Glutamatergic neuron (in vitro differentiated cells): ENCODE results near the gene KCNAB2. TPM values are rescaled to one million over a fixed set of nuclear protein-coding genes. Genes with fewer than 3 reads are reported as not detected.

Source experiments
- DNase-seq: peaks from one replicate; pipeline ENCODE4 v3.0.0; 2022
- H3K27ac Mint-ChIP-seq: one replicate; pipeline ENCODE4 v1.8.0; 2020; ENCODE audit warnings: mild to moderate bottlenecking, mixed read lengths, inconsistent platforms; ENCODE audit not compliant: unreplicated experiment
- H3K27me3 Mint-ChIP-seq: one replicate; pipeline ENCODE4 v1.8.0; 2020; ENCODE audit warnings: mild to moderate bottlenecking, moderate library complexity, mixed read lengths, inconsistent platforms; ENCODE audit not compliant: unreplicated experiment
- H3K36me3 Mint-ChIP-seq: one replicate; pipeline ENCODE4 v1.8.0; 2020; ENCODE audit warnings: mild to moderate bottlenecking, mixed read lengths, inconsistent platforms; ENCODE audit not compliant: unreplicated experiment
- H3K4me1 Mint-ChIP-seq: one replicate; pipeline ENCODE4 v1.8.0; 2020; ENCODE audit warnings: mild to moderate bottlenecking, low read depth, mixed read lengths, inconsistent platforms; ENCODE audit not compliant: unreplicated experiment
- H3K4me3 Mint-ChIP-seq: one replicate; pipeline ENCODE4 v1.8.0; 2020; ENCODE audit warnings: mild to moderate bottlenecking, mixed read lengths, inconsistent platforms; ENCODE audit not compliant: unreplicated experiment
- H3K9me3 Mint-ChIP-seq: one replicate; pipeline ENCODE4 v1.8.0; 2020; ENCODE audit warnings: mild to moderate bottlenecking, moderate library complexity, mixed read lengths, inconsistent platforms; ENCODE audit not compliant: unreplicated experiment
- CTCF ChIP-seq: fragments of 200-600 bp; sonication (generic); IDR thresholded peaks from one replicate; pipeline ENCODE4 v1.5.0; 2021; ENCODE audit not compliant: partially characterized antibody, unreplicated experiment
- total RNA-seq: library from RNA; stranded (reverse); fragmentation: NEBNext Ultra II Directional; extraction: Animal tissue kit (Norgen Biotek cat#: 25700); gene quantifications from one replicate; pipeline ENCODE4 v1.2.1, GENCODE V29; 2021; ENCODE audit not compliant: unreplicated experiment

Gene KCNAB2
- total RNA-seq, 1 donor from 2014 or later, result 20.4 TPM

- Mint-ChIP-seq H3K36me3 (no peaks in the 10 kb centered on the region), H3K27me3 (peaks cover 13% of the 10 kb centered on the region), H3K4me3 (no peak overlapping the region), H3K9me3 (peaks cover 7% of the 10 kb centered on the region), H3K27ac (no peak overlapping the region), H3K4me1 (peaks cover 29% of the 10 kb centered on the region)
- no peak for TF ChIP-seq CTCF
- DNase-seq, result no peak
Observed at GRCh38 chr1:6068932-6069331, 23.2 kb downstream of the KCNAB2 start.

DNA sequence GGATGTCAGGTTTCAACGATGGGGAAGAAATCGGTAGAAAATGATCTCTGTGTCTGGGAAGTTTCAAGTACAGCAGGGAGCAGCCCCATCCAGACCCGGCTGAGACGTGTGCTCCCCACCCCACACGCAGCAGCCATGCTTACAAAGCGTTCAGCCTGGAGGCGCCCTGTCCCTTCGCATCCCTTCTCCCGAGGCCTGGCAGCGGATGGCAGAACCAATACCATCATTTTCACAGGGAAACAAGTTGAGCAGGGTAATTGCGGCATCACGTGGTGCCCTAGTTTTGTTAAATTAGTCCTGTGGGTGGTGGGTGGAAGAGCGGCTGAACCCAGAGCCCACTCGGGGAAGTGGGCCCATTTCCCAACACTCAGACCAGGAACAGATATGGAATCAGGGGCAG, 23.9 kb downstream of the KCNAB2 start:
- no peak overlapping the region for H3K27ac Mint-ChIP-seq

DNA sequence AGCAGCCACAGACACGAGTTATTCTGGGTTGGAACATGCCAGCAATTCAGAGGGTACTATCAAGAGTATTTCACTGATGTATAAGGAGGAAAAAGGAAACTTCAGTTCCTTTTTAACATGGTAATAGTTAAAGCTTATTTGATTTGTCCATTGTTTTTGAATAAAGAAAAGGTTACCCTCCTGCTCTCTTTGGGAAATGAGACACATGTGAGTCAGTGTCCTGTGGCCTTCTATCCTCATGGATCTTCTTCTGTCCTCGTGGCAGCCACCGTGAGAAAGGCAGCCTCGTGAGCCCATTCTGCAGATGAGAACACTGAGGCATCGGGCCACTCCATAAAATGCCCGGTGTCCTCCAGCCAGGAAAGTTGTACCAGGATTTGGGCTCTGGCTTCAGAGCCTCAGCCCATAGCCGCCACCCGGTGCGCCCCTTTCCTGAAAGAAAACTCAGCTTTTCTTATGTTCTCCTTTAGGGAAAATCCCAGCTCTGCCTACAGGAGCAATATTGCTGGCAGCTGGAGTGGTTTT, 24.8 kb downstream of the KCNAB2 start:
- H3K27ac Mint-ChIP-seq, result no peak overlapping the region
- H3K27me3 Mint-ChIP-seq, result peaks cover 8% of the 10 kb centered on the region
- no peak overlapping the region for H3K4me3 Mint-ChIP-seq
- H3K36me3 Mint-ChIP-seq, result no peaks in the 10 kb centered on the region
- TF ChIP-seq CTCF, result no peak
- H3K9me3 Mint-ChIP-seq, result peaks cover 10% of the 10 kb centered on the region
- H3K4me1 Mint-ChIP-seq, result peaks cover 21% of the 10 kb centered on the region
- DNase-seq, result no peak

More for the DNA sequence above, 23.9 kb downstream of the KCNAB2 start:
- no peak for TF ChIP-seq CTCF
- no peak overlapping the region for H3K4me3 Mint-ChIP-seq
- H3K4me1 Mint-ChIP-seq, result peaks cover 25% of the 10 kb centered on the region
- H3K9me3 Mint-ChIP-seq, result peaks cover 7% of the 10 kb centered on the region
- H3K36me3 Mint-ChIP-seq, result no peaks in the 10 kb centered on the region
- no peak for DNase-seq
- H3K27me3 Mint-ChIP-seq, result peaks cover 13% of the 10 kb centered on the region

GRCh38 chr1:6071219-6071618, 25.5 kb downstream of the KCNAB2 start:
- Mint-ChIP-seq H3K27me3 (peaks cover 8% of the 10 kb centered on the region), H3K4me3 (no peak overlapping the region), H3K36me3 (no peaks in the 10 kb centered on the region), H3K9me3 (peaks cover 11% of the 10 kb centered on the region), H3K4me1 (peaks cover 20% of the 10 kb centered on the region), H3K27ac (no peak overlapping the region)
- no peak for TF ChIP-seq CTCF
- no peak for DNase-seq

GRCh38 chr1:6072774-6073479, 27.2 kb downstream of the KCNAB2 start:
- Mint-ChIP-seq H3K4me1 (peaks cover 15% of the 10 kb centered on the region), H3K27ac (no peak overlapping the region), H3K27me3 (peaks cover 7% of the 10 kb centered on the region), H3K9me3 (peaks cover 14% of the 10 kb centered on the region), H3K4me3 (no peak overlapping the region), H3K36me3 (no peaks in the 10 kb centered on the region)
- DNase-seq, result no peak
- no peak for TF ChIP-seq CTCF
